ENCODE data around the gene NLRC5.

- TF ChIP-seq CTCF (conservative IDR thresholded peaks at IDR 0.05; ENCODE audit: low read length) (no peak), EZH2phosphoT487 (IDR thresholded peaks at IDR 0.05; ENCODE audit: borderline replicate concordance, low read depth, low read length) (no peak)
Observed at GRCh38 chr16:56960681-56961281, 28.6 kb upstream of the NLRC5 start.
